HepG2 (cell line): ENCODE data around the gene CDX2. TPM values are rescaled to one million over a fixed set of nuclear protein-coding genes. Genes with fewer than 3 reads are reported as not detected.
A peak's percentile ranks its signal among the peaks of the same experiment; 100 is the strongest.

ENCODE experiments used
- ATF7-NPFF ChIP-seq: sonication (generic); formaldehyde crosslinking; IDR thresholded peaks from 2 replicates; pipeline ENCODE4 v1.8.1; 2023; ENCODE audit warnings: mild to moderate bottlenecking, low read depth, missing genetic modification reagents, moderate library complexity
- DNMT3B ChIP-seq: conservative IDR thresholded peaks from 2 replicates; pipeline ENCODE4 v1.6.1; 2016; ENCODE audit warnings: missing biosample characterization, control low read depth
- DRAP1 ChIP-seq: IDR thresholded peaks from 2 replicates; pipeline ENCODE4 v1.6.1; 2016; ENCODE audit warnings: missing genetic modification reagents, missing compliant biosample characterization
- FOSL2 ChIP-seq: sonication (generic); formaldehyde crosslinking; IDR thresholded peaks from 2 replicates; pipeline ENCODE4 v1.4.0; 2020; ENCODE audit warnings: missing genetic modification reagents
- FOXP1 ChIP-seq, 2 experiments: fragments of 450-650 bp in 1 of 2; IDR thresholded peaks; 2 replicates each; pipeline ENCODE4 v1.6.1; 2017 to 2018; ENCODE audit warnings: antibody characterized with exemption in 1 of 2
- GPN1 ChIP-seq: sonication (generic); formaldehyde crosslinking; IDR thresholded peaks from 2 replicates; pipeline ENCODE4 v1.5.1; 2020; ENCODE audit warnings: missing genetic modification reagents, borderline replicate concordance
- HNF1A ChIP-seq, 2 experiments: sonication (generic) in 1 of 2; formaldehyde crosslinking in 1 of 2; IDR thresholded peaks; 2 replicates each; pipeline versions ENCODE4 v1.4.0 to v1.6.1; 2016 to 2020; ENCODE audit warnings: borderline replicate concordance in 1 of 2, low read depth in 1 of 2, mild to moderate bottlenecking in 1 of 2, missing genetic modification reagents in 1 of 2
- MLX ChIP-seq: IDR thresholded peaks from 2 replicates; pipeline ENCODE4 v1.6.1; 2016
- MNT ChIP-seq: fragments of 450-650 bp; IDR thresholded peaks from 2 replicates; pipeline ENCODE4 v1.6.1; 2016
- PRPF4 ChIP-seq: fragments of 200-400 bp; formaldehyde crosslinking; IDR thresholded peaks from 2 replicates; pipeline ENCODE4 v1.6.1; 2016; ENCODE audit warnings: low read length, low read depth; ENCODE audit not compliant: poor library complexity, severe bottlenecking
- SSRP1 ChIP-seq: IDR thresholded peaks from 2 replicates; pipeline ENCODE4 v1.6.1; 2016; ENCODE audit warnings: control low read depth
- TBP ChIP-seq: sonication (generic); formaldehyde crosslinking; IDR thresholded peaks from 2 replicates; pipeline ENCODE4 v1.5.0; 2020; ENCODE audit warnings: missing genetic modification reagents
- ZBTB44 ChIP-seq: sonication (generic); formaldehyde crosslinking; IDR thresholded peaks from 2 replicates; pipeline ENCODE4 v1.4.0; 2020; ENCODE audit warnings: missing genetic modification reagents
- ZBTB7B ChIP-seq: sonication (generic); formaldehyde crosslinking; IDR thresholded peaks from 2 replicates; pipeline ENCODE4 v1.4.0; 2020; ENCODE audit warnings: missing genetic modification reagents
- ZNF207 ChIP-seq: fragments of 450-650 bp; IDR thresholded peaks from 2 replicates; pipeline ENCODE4 v1.6.1; 2016; ENCODE audit warnings: antibody characterized with exemption, borderline replicate concordance
- ZNF547 ChIP-seq: sonication (generic); formaldehyde crosslinking; IDR thresholded peaks from 2 replicates; pipeline ENCODE4 v1.5.1; 2020; ENCODE audit warnings: mild to moderate bottlenecking, missing genetic modification reagents
- ZNF800 ChIP-seq: sonication (generic); formaldehyde crosslinking; IDR thresholded peaks from 2 replicates; pipeline ENCODE4 v1.4.0; 2020; ENCODE audit warnings: missing genetic modification reagents
- ZSCAN9 ChIP-seq: IDR thresholded peaks from 2 replicates; pipeline ENCODE4 v1.6.1; 2016; ENCODE audit warnings: borderline replicate concordance
- polyA plus RNA-seq, 8 experiments: library from polyadenylated mRNA; depleted of rRNA in 3 of 8; stranded (reverse) in 7 of 8; unstranded in 1 of 8; fragments of >200 nt; fragmentation: Illumina TruSeq in 4 of 8; extraction: Trizol in 4 of 8; gene quantifications; 2 replicates each; pipeline versions ENCODE4 v1.2.1 to v1.2.3, GENCODE V29; 2011 to 2016; ENCODE audit warnings: low read depth in 4 of 8, missing spikeins in 1 of 8, mixed read lengths in 1 of 8; ENCODE audit not compliant: insufficient read depth in 1 of 8
- total RNA-seq, 5 experiments: library from RNA; depleted of rRNA; stranded (reverse); fragments of >200 nt; fragmentation: Illumina TruSeq; extraction: Trizol; gene quantifications; 2 replicates each; pipeline ENCODE4 v1.2.3, GENCODE V29; 2016; ENCODE audit warnings: low read depth in 1 of 5

The CDX2 gene
- total and polyA plus RNA-seq, 2 of the 13 experiments (the other 11 are each of a cell fraction or from before 2014, with no cell fraction given), result 0.04 TPM; not detected in 1

GRCh38 chr13:27960362-27961226, 8.5 kb downstream of the CDX2 start (continued):
- 0 out of 2 replicates have a peak, but pooled peaks have one; percentile 16 for TF ChIP-seq MNT
- no peak for TF ChIP-seq PRPF4
- peak; percentile 58 for TF ChIP-seq ATF7-NPFF (CRISPR knock-in tag)
- no peak for TF ChIP-seq TBP (CRISPR knock-in tag)
- peak; percentile 63; the same call in 1 of the 2 replicates for TF ChIP-seq DRAP1
- no peak for TF ChIP-seq ZNF207
- no peak for TF ChIP-seq HNF1A (IDR thresholded peaks at IDR 0.05; ENCODE audit: low read depth)
- TF ChIP-seq HNF1A (CRISPR knock-in tag; IDR thresholded peaks at IDR 0.05; ENCODE audit: borderline replicate concordance), result peak; percentile 67; the same call in 1 of the 2 replicates
- peak; percentile 62 for TF ChIP-seq FOSL2 (CRISPR knock-in tag)
- TF ChIP-seq ZNF800, result peak; percentile 95
- TF ChIP-seq ZSCAN9 (CRISPR knock-in tag), result no peak; the same call in 1 of the 2 replicates
- no peak for TF ChIP-seq FOXP1 (IDR thresholded peaks at IDR 0.05)
- peak; percentile 72 for TF ChIP-seq FOXP1 (CRISPR knock-in tag; IDR thresholded peaks at IDR 0.05)
- no peak for TF ChIP-seq GPN1 (CRISPR knock-in tag)
- TF ChIP-seq ZNF547 (CRISPR knock-in tag), result peak; percentile 54; the same call in 1 of the 2 replicates
- peak; percentile 49; the same call in 1 of the 2 replicates for TF ChIP-seq MLX (CRISPR knock-in tag)
- TF ChIP-seq ZBTB44 (CRISPR knock-in tag), result no peak
- TF ChIP-seq DNMT3B (CRISPR knock-in tag), result no peak
- no peak for TF ChIP-seq SSRP1 (CRISPR knock-in tag)
- TF ChIP-seq ZBTB7B (CRISPR knock-in tag), result peak; percentile 90
